ENCODE results near the gene NPM1.

- TF ChIP-seq CTCF (IDR thresholded peaks at IDR 0.05) (no peak), POLR2A (IDR thresholded peaks at IDR 0.05) (no peak)
Measured at GRCh38 chr5:171405615-171406014, 18.0 kb downstream of the NPM1 start.

Measured in lower leg skin (tissue), 3 donors.